ENCODE data around the gene OPN4.

- TF ChIP-seq CTCF (IDR thresholded peaks at IDR 0.05) (no peak), POLR2A (IDR thresholded peaks at IDR 0.05) (no peak)
Observed at GRCh38 chr10:86689146-86689545, 34.8 kb downstream of the OPN4 start.

All from upper lobe of left lung (tissue), 4 donors.